Stimulated activated naive CD8-positive, alpha-beta T cell treated with anti-CD3 and anti-CD28 coated beads, Interleukin-15, amount 100 ng/mL, for 72 hours (primary cell): ENCODE data around the gene DNAH6.
"Not testable (repeated sequence)": the region's sequence is repeated elsewhere in the genome, so short reads cannot be mapped to it uniquely, and the experiment has no call there.

Experiments used
- ATAC-seq: fragments of 150-1000 bp; cut with Tn5 transposase; 2 replicates; pipeline ENCODE4 v1.10.0; 2021; ENCODE audit warnings: mild to moderate bottlenecking, moderate library complexity
- DNase-seq, 2 donors: peaks; one replicate each; pipeline ENCODE4 v3.0.0; 2021 to 2022
- H3K27ac Mint-ChIP-seq, 2 donors: one replicate each; pipeline ENCODE4 v1.8.0; 2022; ENCODE audit warnings: mild to moderate bottlenecking in 2 of 2, mixed read lengths in 2 of 2, moderate library complexity in 2 of 2
- H3K27me3 Mint-ChIP-seq: one replicate; pipeline ENCODE4 v1.8.0; 2022; ENCODE audit warnings: mixed read lengths
- H3K4me1 Mint-ChIP-seq: one replicate; pipeline ENCODE4 v1.8.0; 2022; ENCODE audit warnings: mild to moderate bottlenecking, mixed read lengths
- H3K4me3 Mint-ChIP-seq, 2 donors: one replicate each; pipeline ENCODE4 v1.8.0; 2022; ENCODE audit warnings: mild to moderate bottlenecking in 2 of 2, mixed read lengths in 2 of 2, moderate library complexity in 1 of 2
- H3K9me3 Mint-ChIP-seq, 2 donors: one replicate each; pipeline ENCODE4 v1.8.0; 2022; ENCODE audit warnings: mixed read lengths in 2 of 2

Gene DNAH6

GRCh38 chr2:84516234-84516986 lies at the start of gene DNAH6:
Gene DNAH6 (plus strand): TSS chr2:84516498. CDS start chr2:84517827, 1,329 bp downstream.
- Mint-ChIP-seq H3K9me3 (peaks cover 3 to 11% of the 10 kb centered on the region in 2 donors), H3K27me3 (no peaks in the 10 kb centered on the region), H3K4me3 (peak within 1 kb of the TSS; percentile 86 to 88), H3K4me1 (peaks cover 28% of the 10 kb centered on the region), H3K27ac (peak within 1 kb of the TSS; percentile 55 to 94)
- ATAC-seq = peak; percentile 100
- DNase-seq = peak; percentile 70 to 84

DNA sequence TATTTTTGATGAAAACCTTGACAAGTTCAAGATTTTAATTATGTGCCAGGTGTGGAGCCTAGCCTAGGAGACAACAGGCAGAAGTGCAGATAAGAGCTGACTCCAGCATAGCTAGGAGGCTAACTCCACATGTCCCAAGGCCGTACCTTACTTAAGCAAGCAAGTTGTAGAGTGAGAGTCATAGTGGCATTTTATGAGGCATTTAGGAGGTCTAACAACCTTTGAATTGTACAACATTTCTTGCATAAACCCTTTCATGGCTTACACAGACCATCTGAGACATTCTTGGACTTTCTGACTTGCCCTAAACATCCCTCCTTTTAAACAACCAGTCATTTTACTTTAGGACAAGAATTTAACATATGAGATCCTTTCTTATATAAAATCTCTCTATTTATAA lies 48.9 kb upstream of the DNAH6 start:
- no peak overlapping the region for H3K27ac Mint-ChIP-seq
- peaks cover 15 to 29% of the 10 kb centered on the region in 2 donors for H3K9me3 Mint-ChIP-seq
- no peaks in the 10 kb centered on the region for H3K27me3 Mint-ChIP-seq
- DNase-seq = no peak
- H3K4me3 Mint-ChIP-seq = no peak overlapping the region
- ATAC-seq = no peak
- no peaks in the 10 kb centered on the region for H3K4me1 Mint-ChIP-seq

DNA sequence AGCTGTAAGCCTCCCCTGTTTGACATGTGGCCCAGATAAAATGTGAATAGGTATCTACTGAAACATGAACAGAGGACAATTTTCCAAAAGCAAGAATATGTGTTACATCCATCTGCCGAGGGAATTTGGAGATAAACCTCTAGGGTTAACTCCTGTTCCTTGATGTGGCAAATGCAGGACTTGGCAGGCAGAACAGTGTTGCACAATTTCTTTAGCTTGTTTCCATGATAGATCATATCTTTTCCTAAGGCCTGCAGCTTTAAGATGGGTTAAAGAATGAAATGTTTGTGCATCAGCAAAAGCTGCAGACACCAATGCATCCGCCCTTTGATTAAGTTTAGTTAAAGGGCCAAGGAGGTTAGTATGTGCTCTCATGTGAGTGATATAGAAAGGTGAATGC lies 43.9 kb upstream of the DNAH6 start:
- H3K4me3 Mint-ChIP-seq, DNase-seq, H3K27me3 Mint-ChIP-seq, H3K27ac Mint-ChIP-seq, ATAC-seq, H3K4me1 Mint-ChIP-seq: not testable (repeated sequence)
- peaks cover 19 to 25% of the 10 kb centered on the region in 2 donors for H3K9me3 Mint-ChIP-seq

GRCh38 chr2:84472856-84473565 lies 43.3 kb upstream of the DNAH6 start:
- no peak overlapping the region for H3K4me3 Mint-ChIP-seq
- H3K27ac Mint-ChIP-seq = no peak overlapping the region
- ATAC-seq (no peak), DNase-seq (no peak)
- no peaks in the 10 kb centered on the region for H3K4me1 Mint-ChIP-seq
- peaks cover 18 to 25% of the 10 kb centered on the region in 2 donors for H3K9me3 Mint-ChIP-seq
- no peaks in the 10 kb centered on the region for H3K27me3 Mint-ChIP-seq

- ATAC-seq = no peak
- H3K27ac Mint-ChIP-seq = no peak overlapping the region
- peaks cover 13 to 25% of the 10 kb centered on the region in 2 donors for H3K9me3 Mint-ChIP-seq
- no peak overlapping the region for H3K4me3 Mint-ChIP-seq
- no peaks in the 10 kb centered on the region for H3K4me1 Mint-ChIP-seq
- DNase-seq = no peak
- H3K27me3 Mint-ChIP-seq = no peaks in the 10 kb centered on the region
These were observed 42.1 kb upstream of the DNAH6 start for GRCh38 chr2:84474176-84474575.

DNA sequence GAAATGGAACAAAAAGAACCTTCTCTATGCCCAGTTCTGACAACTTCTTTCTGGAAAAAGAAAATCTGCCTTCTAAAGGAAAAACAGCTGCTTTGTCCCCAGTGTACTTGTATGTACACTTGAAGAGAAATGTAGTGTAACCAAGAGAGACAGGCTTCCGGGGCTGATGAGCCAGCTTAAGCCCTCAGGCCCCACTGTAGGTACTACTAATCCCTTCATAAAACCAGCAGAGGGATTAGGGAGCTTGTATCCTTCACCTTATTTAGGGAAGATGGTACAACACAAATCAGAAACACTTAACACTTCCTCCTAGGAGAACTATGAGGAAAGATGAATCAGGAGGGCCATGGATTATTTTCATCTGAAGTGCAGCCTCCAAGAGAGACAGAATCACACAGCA lies 38.4 kb upstream of the DNAH6 start:
- H3K4me3 Mint-ChIP-seq = no peak overlapping the region
- DNase-seq (no peak), ATAC-seq (no peak)
- peaks cover 9 to 12% of the 10 kb centered on the region in 2 donors for H3K9me3 Mint-ChIP-seq
- no peaks in the 10 kb centered on the region for H3K27me3 Mint-ChIP-seq
- peaks cover 13% of the 10 kb centered on the region for H3K4me1 Mint-ChIP-seq
- H3K27ac Mint-ChIP-seq = no peak overlapping the region

DNA sequence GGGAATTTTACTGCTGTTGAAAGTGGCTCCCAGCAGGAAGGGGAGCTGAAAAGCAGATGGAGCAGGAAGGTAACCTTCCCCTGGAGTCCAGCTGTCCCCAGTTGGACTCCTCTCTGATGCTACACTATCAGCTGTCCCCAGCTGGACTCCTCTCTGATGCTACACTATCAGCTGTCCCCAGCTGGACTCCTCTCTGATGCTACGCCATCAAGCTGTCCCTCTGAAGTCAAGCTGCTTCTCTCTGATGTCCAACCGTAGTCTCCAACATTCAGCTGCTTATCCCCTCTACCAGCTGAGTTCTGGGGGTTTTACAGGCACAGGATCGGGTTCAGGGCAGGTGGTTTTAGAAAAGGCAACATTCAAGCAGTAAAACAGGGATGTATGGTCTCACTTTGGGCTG lies 37.4 kb upstream of the DNAH6 start:
- peaks cover 9 to 12% of the 10 kb centered on the region in 2 donors for H3K9me3 Mint-ChIP-seq
- ATAC-seq = no peak
- no peak overlapping the region for H3K4me3 Mint-ChIP-seq
- no peak for DNase-seq
- H3K27me3 Mint-ChIP-seq = no peaks in the 10 kb centered on the region
- no peak overlapping the region for H3K27ac Mint-ChIP-seq
- H3K4me1 Mint-ChIP-seq = peaks cover 13% of the 10 kb centered on the region

DNA sequence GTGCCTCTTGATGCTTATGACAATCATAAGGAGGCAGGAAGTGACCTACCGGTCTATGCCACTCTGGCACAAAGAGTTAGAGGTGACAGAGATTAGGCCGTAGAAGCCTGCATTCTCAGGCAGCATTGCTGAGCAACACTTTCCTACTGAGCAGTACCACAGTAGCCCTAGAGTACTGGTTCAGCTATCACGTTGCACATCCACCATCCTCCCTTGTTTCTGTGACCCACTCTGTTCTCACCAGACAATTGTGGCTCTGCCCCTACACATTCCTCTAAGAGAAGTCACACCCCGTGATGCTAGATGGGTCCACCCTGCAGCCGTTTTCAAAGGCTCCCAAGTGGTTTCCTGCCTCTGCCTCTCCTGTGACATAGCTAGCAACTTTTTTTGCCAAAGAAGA lies 34.6 kb upstream of the DNAH6 start:
- DNase-seq (peak in 1 of 2 donors; percentile 29), ATAC-seq (peak; percentile 95)
- Mint-ChIP-seq H3K9me3 (peaks cover 4 to 8% of the 10 kb centered on the region in 2 donors), H3K4me1 (peaks cover 13% of the 10 kb centered on the region), H3K27ac (peak overlapping the region; percentile 29 to 72), H3K27me3 (no peaks in the 10 kb centered on the region), H3K4me3 (peak overlapping the region in 1 of 2 donors; percentile 35)

- ATAC-seq (no peak), DNase-seq (no peak)
- Mint-ChIP-seq H3K27ac (no peak overlapping the region), H3K9me3 (no peaks in the 10 kb centered on the region), H3K4me1 (peaks cover 13% of the 10 kb centered on the region), H3K4me3 (no peak overlapping the region), H3K27me3 (no peaks in the 10 kb centered on the region)
These were observed 33.7 kb upstream of the DNAH6 start for GRCh38 chr2:84482603-84483002.

- no peaks in the 10 kb centered on the region for H3K27me3 Mint-ChIP-seq
- peaks cover 13% of the 10 kb centered on the region for H3K4me1 Mint-ChIP-seq
- no peak overlapping the region for H3K27ac Mint-ChIP-seq
- DNase-seq (no peak), ATAC-seq (no peak)
- H3K9me3 Mint-ChIP-seq = no peaks in the 10 kb centered on the region
- H3K4me3 Mint-ChIP-seq = no peak overlapping the region
These were observed 33.0 kb upstream of the DNAH6 start for GRCh38 chr2:84483320-84483719.

- H3K4me1 Mint-ChIP-seq = peaks cover 7% of the 10 kb centered on the region
- H3K4me3 Mint-ChIP-seq = no peak overlapping the region
- ATAC-seq (no peak), DNase-seq (no peak)
- no peak overlapping the region for H3K27ac Mint-ChIP-seq
- H3K9me3 Mint-ChIP-seq = no peaks in the 10 kb centered on the region
- no peaks in the 10 kb centered on the region for H3K27me3 Mint-ChIP-seq
These were observed 29.7 kb upstream of the DNAH6 start for GRCh38 chr2:84486441-84487115.

DNA sequence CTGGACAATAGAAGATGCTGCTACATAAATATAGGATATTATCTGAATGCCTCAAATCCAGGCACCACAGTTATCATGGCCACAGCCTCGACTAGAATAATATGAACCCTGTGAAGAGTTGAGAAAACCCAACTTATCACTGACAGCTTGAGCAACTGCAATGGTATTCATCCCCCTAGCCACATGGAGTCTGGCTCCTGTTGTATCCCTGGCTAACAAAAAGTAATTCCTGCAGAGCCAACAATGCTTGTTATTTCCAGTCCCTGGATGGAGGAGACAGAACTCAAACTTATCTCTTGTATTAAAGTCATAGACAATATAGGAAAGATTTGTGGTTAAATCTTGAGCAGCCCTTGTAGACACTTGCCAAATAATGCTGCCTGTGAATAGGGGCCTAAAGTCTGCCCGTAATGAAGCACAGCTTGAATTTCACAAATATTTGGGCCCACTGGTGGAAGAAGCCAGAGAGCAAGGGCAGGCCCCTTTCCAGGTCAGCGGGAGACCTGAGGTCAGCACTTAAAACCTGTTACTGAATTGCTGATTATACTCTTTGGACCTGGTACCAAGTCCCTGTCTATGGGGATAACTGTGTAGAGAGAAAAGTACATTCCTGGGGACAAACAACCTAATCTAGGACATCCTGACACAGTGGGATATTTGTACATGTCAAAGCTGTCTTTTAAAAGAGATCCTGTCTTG lies 28.9 kb upstream of the DNAH6 start:
- H3K4me3 Mint-ChIP-seq = no peak overlapping the region
- ATAC-seq = no peak
- H3K27me3 Mint-ChIP-seq = no peaks in the 10 kb centered on the region
- no peaks in the 10 kb centered on the region for H3K4me1 Mint-ChIP-seq
- H3K27ac Mint-ChIP-seq = no peak overlapping the region
- H3K9me3 Mint-ChIP-seq = no peaks in the 10 kb centered on the region
- no peak for DNase-seq

DNA sequence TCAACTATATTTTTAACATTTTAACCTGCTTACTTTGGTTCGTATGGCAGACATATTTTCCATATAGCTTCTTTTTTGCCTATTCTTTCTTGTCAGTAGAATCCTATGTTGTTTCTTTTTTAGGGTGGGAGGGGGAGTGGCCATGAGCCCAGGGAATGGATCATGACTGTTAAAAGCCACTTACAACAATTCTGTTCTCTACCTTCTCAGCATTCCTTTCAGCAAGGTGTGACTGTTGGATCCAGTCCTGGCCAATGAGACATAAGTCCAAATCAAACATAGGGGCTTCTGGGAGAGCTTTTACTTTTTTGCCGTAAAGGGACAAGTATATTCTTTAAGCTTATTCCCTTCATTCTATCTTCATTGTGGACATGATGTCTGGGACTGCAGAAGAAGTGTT lies 25.0 kb upstream of the DNAH6 start:
- Mint-ChIP-seq H3K27me3 (no peaks in the 10 kb centered on the region), H3K27ac (no peak overlapping the region), H3K9me3 (no peaks in the 10 kb centered on the region), H3K4me3 (no peak overlapping the region), H3K4me1 (peaks cover 8% of the 10 kb centered on the region)
- DNase-seq (no peak), ATAC-seq (no peak)

DNA sequence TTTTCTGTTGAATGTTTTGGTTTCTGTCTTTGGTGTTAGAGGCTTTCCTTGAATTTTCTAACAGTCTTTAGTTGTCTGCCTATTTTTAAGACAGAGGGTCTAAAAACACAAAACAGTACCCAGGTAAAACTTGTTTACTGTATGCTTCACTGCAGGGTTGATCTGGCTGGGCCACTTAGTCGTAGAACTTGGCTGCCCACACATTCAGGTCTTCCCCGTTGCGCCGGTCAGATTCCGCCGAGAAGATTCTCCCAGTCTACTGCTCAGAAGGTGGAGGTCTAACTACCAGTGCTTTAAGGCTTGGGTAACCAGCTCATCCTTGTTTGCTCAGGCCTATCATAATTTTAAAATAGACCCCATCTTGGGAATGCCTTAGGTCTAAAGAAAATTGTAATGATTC lies 24.6 kb upstream of the DNAH6 start:
- Mint-ChIP-seq H3K9me3 (no peaks in the 10 kb centered on the region), H3K4me3 (no peak overlapping the region), H3K27me3 (no peaks in the 10 kb centered on the region), H3K27ac (no peak overlapping the region), H3K4me1 (peaks cover 8% of the 10 kb centered on the region)
- no peak for DNase-seq
- no peak for ATAC-seq

- Mint-ChIP-seq H3K9me3 (no peaks in the 10 kb centered on the region), H3K4me3 (no peak overlapping the region), H3K27me3 (no peaks in the 10 kb centered on the region), H3K27ac (no peak overlapping the region), H3K4me1 (peaks cover 11% of the 10 kb centered on the region)
- DNase-seq = no peak
- no peak for ATAC-seq
These were observed 23.7 kb upstream of the DNAH6 start for GRCh38 chr2:84492571-84492970.
